GM18867 (cell line): ENCODE results near the gene ITCH.
A peak's percentile ranks its signal among the peaks of the same experiment; 100 is the strongest.

Source experiments
- ATAC-seq: cut with Tn5 transposase; IDR thresholded peaks from one replicate; pipeline ENCODE4 v1.9.1; 2021; ENCODE audit warnings: mild to moderate bottlenecking, moderate library complexity; ENCODE audit not compliant: unreplicated experiment

ITCH gene

DNA sequence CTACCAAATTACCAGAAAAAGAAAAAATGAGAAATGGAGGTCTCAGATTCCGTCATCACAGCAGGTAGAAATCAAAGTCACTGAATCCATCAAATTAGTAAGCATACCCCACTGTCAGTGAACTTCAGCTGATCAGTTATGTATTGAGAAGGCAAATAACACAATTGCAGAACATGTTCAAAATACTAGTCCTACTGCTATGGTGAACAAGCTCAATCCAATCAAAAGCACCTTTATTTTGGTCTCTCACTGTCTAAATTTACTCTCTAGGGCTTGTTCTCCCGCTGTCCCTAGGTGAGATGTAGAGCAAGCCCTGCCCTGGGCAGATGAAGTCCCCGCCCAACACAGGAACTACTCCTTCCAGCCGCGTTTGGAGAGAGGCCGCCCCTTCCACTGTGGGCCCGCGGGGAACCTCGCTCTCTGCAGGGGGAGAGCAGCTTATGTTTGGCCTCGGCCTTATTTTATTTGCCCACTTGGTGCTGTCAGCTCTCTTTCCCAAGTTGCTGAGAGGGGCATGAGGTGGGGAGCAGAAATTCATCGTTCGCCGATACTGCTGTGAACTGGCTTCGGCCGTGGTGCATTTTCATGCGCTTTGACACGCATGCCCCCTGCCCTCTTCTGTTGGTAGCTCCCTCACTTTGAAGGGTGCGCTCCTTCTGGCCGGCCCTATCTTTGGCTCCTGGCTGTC is 181.2 kb downstream of the ITCH start:
- no peak for ATAC-seq

GRCh38 chr20:34546751-34547181 is 183.7 kb downstream of the ITCH start:
- no peak for ATAC-seq

DNA sequence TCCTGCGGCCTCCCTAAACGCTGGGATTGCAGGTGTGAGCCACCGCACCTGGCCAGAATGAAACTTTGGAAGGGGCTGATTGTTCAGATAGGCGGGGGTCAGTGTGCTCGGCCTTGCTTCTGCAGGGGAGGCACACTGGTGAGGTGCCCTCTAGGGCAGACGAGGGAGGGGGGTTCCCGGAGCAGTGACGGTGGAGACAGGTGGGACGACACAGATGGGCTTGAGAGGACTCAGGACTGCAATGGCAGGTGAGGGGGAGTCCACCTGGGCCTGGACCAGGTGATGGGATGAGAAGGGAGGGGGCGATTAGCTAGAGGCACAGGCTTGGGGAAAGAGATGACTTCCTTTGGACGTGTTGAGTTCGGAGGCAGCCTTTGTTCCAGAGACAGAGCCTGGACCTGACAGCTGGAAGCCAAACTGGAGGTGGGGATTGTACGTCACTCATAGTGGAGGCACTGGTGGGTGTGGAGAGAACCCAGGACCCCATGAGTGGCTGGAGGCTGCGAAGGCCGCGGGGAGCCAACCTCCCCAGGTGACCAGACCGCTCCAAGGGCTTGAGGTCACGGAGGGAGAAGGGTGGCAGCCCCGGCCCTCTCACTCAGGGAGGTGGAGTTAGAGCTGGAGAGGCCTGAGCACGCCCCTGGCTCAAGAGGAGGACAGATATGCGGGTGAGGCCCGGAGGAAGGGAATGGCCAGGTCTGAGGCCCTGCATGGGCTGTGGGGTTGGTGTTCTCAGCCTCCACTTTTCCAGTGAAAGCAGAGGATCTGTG is 185.0 kb downstream of the ITCH start:
- ATAC-seq = no peak

- no peak for ATAC-seq
Measured at GRCh38 chr20:34549291-34549928, 186.3 kb downstream of the ITCH start.

DNA sequence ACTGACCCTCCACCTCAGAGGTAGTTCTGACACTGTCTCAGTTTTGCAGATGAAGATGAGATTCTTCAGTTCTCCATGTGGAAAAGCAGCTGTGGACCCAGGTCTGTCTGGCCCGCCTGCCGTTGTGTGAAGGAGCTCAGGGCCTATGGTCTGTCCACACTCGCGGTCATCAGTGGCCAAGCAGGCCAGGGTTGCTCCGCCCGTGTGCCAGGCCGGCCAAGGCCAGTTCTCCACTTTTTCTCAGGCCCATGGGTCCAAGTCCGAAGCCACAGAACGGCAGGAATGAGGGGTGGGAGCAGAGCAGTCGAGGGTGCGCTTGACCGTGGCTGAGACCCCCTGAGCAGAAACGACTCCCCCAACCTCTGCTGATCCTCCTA is 186.8 kb downstream of the ITCH start:
- no peak for ATAC-seq

- no peak for ATAC-seq
Measured at GRCh38 chr20:34552569-34552968, 189.5 kb downstream of the ITCH start.

- no peak for ATAC-seq
Measured at GRCh38 chr20:34553366-34553867, 190.3 kb downstream of the ITCH start.

GRCh38 chr20:34557936-34558319 is 194.9 kb downstream of the ITCH start:
- ATAC-seq = no peak

DNA sequence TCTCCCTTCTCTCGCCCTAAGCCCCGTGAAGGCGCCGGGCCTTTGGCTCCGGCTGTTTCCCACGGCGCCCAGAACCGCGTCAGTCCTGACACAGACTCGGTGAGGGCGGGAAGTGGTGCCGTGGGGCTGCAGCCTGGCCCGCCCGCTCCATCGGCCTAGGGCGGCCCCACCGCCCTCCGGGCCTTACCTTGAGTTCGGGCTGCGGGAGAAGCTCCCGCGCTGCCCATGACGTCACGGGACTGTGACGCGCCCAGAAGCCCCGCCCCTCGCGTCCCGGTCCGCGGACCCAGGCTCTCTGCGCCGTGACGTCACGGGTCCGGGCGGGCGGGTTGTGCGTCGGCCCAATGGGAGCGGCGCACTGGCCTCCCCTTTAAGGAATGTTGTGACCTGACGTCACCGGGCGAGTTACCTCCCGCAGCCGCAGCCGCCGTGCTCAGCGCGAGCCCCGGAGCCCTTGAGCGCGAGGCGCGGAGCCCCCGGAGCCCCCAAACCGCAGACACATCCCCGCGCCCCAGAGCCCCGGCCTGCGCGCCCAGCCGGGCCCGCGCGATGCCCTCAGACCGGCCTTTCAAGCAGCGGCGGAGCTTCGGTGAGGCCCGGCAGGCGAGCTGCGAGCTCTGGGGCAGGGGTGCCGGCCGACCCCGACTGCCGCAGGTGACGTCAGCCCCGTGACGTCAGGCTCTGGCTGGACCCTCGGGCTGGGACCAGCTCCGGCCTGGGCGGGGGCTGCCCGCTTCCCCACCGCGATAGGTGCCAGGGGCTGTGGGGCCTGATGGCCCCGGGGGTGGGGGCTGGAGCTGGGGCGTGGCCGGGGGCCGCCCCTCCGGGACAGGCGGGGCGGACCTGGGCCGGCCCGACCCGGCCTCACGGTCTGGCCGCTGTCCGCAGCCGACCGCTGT is 195.5 kb downstream of the ITCH start, which contains the start of gene MAP1LC3A:
Gene MAP1LC3A, plus strand, starts transcription at position 399 of the 899 bp plus-strand sequence. Its CDS starts 151 bp downstream, at position 550.
- peak; percentile 68 for ATAC-seq

GRCh38 chr20:34559311-34560140 is 196.5 kb downstream of the ITCH start:
- no peak for ATAC-seq

- no peak for ATAC-seq
Measured at GRCh38 chr20:34560141-34560523, 197.1 kb downstream of the ITCH start.

DNA sequence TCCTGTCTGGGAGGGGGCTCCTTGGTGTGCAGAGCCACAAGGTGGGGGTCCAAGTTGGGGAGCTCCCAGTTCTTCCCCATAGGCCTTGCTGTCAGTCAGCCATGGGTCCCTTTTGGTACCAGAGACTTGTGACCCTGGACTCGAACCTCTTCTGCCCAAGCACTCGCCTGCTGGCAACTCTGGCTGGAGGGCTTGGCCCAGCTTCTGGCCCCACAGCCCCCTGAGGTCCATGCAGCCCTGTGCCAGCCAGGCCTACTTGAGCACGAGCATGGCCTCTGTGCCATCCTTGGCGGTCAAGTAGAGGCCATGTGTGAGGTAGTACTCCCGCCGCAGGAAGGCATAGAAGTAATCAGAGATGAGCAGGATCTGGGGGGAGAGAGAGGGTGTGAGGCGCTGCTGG is 197.5 kb downstream of the ITCH start:
- no peak for ATAC-seq
